Astrocyte of the spinal cord (primary cell): ENCODE data around the gene RPS6KA3.

Source experiments
- DNase-seq: peaks from one replicate; pipeline ENCODE4 v3.0.0; 2011; ENCODE audit warnings: low read depth, low spot score
- H3K4me3 ChIP-seq: 2 replicates; pipeline ENCODE4 v1.5.1; 2011; ENCODE audit warnings: low read depth, mild to moderate bottlenecking, low read length, moderate library complexity
- CTCF ChIP-seq: IDR thresholded peaks from 2 replicates; pipeline ENCODE4 v1.5.1; 2012; ENCODE audit warnings: low read depth, mild to moderate bottlenecking, low read length, inconsistent platforms
- in situ Hi-C: cut with HindIII; loops from 2 replicates; pipeline ENCODE4 v1.10.0; 2017; ENCODE audit warnings: low sequenced_read_pairs

The RPS6KA3 gene

DNA sequence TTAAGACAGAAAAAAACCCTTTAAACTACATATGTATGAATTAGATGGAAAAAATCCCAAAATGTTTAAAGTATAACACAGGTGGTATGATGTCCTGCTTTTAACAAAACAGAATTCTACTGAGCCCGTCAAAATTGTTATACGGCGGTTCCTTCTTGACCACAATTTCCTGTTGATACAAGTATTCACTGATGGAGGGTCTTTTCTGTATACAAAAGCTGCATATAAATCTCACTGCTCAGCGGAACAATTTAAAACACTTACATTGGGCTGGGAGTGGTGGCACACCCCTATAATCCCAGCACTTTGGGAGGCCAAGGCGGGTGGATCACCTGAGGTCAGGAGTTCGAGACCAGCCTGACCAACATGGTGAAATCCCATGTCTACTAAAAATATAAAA is 62.4 kb downstream of the RPS6KA3 start:
- in situ Hi-C loops: no loop called here
- TF ChIP-seq CTCF: no peak
- no peak overlapping the region for H3K4me3 ChIP-seq
- no peak for DNase-seq

DNA sequence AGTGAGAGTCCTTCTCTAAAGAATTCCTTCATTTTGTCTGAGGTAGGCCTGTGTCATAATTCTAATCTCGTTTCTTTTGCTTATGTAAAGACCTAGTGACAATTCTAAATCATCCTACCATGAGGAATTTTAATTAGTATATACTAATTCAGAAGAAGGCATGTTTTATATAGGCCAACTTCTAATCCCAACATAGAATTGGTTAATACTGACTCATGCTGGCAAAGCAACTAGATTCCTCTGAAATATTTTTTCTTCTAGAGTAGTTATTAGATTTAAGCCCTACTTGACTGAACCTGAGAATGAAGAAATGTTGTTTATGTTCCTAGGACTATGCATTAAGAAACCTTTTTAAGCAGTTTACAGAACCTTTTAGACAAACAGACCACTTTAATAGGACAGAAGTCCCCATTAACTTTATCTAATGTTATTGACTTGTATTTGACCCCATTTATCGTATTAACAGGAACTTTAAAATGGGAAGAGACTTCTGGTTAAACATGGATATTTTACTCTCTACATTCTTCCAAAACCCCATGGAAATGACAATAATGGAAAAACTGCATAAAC is 69.0 kb downstream of the RPS6KA3 start:
- in situ Hi-C loops: no loop called here
- H3K4me3 ChIP-seq: no peak overlapping the region
- TF ChIP-seq CTCF: no peak
- DNase-seq: no peak

DNA sequence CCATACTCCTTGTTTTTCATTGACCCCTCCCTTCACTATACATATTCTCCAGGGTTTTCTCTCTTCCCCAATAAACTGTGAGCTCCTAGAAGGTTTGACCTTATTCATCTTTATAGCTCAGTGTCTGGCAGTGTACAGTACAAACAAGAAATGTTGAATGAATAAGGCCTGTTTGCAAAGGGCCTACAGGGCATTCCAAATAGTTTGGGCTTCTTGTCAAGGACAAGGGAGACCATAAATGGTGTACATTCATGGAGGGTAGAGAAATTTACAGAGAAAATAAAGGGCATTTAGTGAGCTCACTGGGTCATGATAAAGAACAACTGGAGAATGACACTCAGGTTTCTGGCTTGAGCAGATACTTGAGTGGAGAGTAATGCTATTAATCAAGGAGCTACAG is 77.5 kb downstream of the RPS6KA3 start:
- DNase-seq: no peak
- H3K4me3 ChIP-seq: no peak overlapping the region
- in situ Hi-C loops: no loop called here
- TF ChIP-seq CTCF: no peak

DNA sequence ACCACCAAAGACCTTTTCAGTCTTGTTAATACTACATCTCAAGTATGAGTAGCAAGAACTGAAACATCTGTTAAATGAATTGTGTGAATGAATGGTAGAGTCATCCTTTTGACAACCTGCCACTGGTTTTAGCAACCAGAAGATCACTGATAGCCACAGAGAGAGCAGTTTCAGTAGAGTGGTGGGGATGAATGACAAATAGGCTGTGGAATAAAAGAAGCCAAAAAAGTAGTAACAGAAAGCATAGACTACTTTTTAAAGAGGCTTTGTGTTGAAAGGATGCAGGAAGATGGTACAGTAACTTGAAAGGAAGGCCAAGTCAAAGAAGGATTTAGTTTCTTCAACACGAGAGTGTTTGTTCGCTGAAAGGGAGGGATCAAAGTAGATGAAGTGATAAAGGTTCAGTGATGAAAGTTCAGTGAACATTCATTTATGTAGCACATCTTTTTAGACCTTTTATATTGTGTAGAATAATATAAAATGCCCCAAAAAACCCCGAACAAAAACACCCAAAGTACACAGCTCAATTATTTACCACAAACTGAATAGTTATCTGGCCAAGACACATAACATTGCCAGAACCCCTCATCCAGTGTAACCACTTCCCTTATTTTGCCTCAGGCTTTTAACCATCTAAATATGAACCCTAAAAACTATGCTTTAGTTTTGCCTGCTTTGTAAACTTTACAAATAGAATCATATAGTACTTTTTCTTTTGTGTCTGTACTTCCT is 84.9 kb downstream of the RPS6KA3 start:
- no peak for DNase-seq
- no peak overlapping the region for H3K4me3 ChIP-seq
- no peak for TF ChIP-seq CTCF
- in situ Hi-C loops: no loop called here

DNA sequence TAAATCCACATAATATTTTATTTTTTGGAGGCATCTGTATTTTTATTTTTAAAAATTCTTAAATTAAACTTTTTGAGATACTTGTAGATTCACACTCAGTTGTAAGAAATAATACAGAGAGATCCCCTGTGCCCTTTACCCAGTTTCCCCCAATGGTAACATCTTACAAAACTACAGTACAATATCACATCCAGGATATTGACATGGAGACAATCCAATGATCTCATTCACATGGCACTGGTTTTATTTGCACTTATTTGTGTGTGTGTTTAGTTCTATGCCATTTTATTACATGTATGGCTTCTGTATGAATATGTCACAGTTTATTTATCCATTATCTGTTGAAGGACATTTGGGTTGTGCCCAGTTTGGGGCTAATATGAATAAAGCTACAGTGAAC is 89.6 kb downstream of the RPS6KA3 start:
- DNase-seq: no peak
- TF ChIP-seq CTCF: no peak
- in situ Hi-C loops: no loop called here
- H3K4me3 ChIP-seq: no peak overlapping the region

DNA sequence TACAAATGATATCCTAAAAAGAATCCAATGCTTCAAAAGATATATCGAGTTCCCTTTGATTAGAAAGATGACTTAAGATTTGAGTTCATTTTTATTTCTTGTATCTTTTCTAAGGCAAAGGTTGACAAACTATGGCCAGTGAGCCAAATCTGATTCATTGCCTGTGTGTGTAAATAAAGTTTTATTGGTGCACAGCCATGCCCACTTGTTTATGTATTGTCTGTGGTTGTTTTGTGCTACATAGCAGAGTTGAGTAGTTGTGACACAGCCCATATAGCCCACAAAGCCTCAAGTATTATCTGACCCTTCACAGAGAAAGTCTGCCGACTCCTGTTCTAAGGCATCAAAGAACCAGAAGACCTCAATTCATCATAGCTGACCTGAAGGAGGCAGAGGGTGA is 92.9 kb downstream of the RPS6KA3 start:
- no peak for TF ChIP-seq CTCF
- in situ Hi-C loops: no loop called here
- no peak for DNase-seq
- no peak overlapping the region for H3K4me3 ChIP-seq
